HL-60/S4 treated with phorbol 12-myristate 13-acetate at 8.2 ng/mL for 4 days and 3 days (cell line): ENCODE measurements around the gene UBAP1L.

Source experiments
- in situ Hi-C: fragments of 300-500 bp; cut with MboI; formaldehyde crosslinking; loops from 2 replicates; pipeline ENCODE4 v1.15.0; 2022; ENCODE audit warnings: low sequenced_read_pairs

UBAP1L gene

GRCh38 chr15:65067645-65068402 is 47.2 kb downstream of the UBAP1L start, which contains the start of gene RASL12:
TSS of gene RASL12 (minus strand) at chr15:65067991. CDS start at chr15:65067835, 156 bp downstream.
- in situ Hi-C loops: no loop called here

GRCh38 chr15:65067317-65067644 is 47.7 kb downstream of the UBAP1L start:
- in situ Hi-C loops: no loop called here

- in situ Hi-C loops: no loop called here
Observed at GRCh38 chr15:65066635-65067316, 48.2 kb downstream of the UBAP1L start.

- in situ Hi-C loops: no loop called here
Observed at GRCh38 chr15:65066001-65066634, 48.9 kb downstream of the UBAP1L start.

GRCh38 chr15:65062726-65063125 is 52.3 kb downstream of the UBAP1L start:
- in situ Hi-C loops: no loop called here

DNA sequence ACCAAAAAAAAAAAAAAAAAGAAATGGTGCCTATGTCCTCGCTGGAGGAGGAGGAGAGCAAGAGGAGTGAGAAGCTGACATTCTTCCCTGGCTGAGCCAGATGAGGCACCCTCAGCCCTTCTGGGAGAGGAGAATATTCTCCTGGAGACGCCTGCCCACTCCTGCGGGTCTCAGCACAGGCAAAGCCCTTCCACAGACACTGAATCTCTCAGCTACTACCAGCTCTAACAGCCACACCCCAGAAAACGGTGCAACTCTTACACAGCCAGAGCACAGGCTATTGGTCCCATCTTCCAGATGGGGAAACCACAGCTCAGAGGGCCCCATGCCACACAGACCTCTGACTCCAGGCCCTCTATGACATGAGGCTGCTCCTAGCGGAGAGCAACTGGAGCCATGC is 52.9 kb downstream of the UBAP1L start:
- in situ Hi-C loops: no loop called here

- in situ Hi-C loops: no loop called here
Observed at GRCh38 chr15:65060641-65061397, 54.2 kb downstream of the UBAP1L start.

- in situ Hi-C loops: no loop called here
Observed at GRCh38 chr15:65059931-65060596, 54.9 kb downstream of the UBAP1L start.

GRCh38 chr15:65059369-65059750 is 55.6 kb downstream of the UBAP1L start:
- in situ Hi-C loops: no loop called here

GRCh38 chr15:65058394-65059368 is 56.3 kb downstream of the UBAP1L start:
- in situ Hi-C loops: no loop called here

- in situ Hi-C loops: no loop called here
Observed at GRCh38 chr15:65057549-65057940, 57.5 kb downstream of the UBAP1L start.

- in situ Hi-C loops: no loop called here
Observed at GRCh38 chr15:65056868-65057548, 58.0 kb downstream of the UBAP1L start.

DNA sequence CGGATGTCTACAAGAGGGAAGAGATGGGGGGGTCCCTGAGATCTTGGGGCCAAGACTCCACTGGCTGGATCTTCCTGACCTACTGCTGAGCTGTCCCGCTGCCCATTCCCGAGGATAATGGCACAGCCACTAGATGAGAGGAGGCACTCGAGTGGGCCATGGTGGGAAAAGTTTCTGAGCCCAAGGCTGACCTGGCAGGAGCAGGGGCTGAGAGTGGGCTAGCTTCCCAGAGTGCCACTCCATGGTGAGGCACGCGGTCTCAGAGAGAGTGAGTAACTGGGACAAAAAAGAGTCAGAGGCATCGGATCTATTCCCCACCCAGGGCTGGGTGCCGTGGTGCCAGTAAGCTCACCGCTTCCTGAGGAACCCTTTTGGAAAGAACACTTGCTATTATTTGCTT is 58.9 kb downstream of the UBAP1L start:
- in situ Hi-C loops: no loop called here

DNA sequence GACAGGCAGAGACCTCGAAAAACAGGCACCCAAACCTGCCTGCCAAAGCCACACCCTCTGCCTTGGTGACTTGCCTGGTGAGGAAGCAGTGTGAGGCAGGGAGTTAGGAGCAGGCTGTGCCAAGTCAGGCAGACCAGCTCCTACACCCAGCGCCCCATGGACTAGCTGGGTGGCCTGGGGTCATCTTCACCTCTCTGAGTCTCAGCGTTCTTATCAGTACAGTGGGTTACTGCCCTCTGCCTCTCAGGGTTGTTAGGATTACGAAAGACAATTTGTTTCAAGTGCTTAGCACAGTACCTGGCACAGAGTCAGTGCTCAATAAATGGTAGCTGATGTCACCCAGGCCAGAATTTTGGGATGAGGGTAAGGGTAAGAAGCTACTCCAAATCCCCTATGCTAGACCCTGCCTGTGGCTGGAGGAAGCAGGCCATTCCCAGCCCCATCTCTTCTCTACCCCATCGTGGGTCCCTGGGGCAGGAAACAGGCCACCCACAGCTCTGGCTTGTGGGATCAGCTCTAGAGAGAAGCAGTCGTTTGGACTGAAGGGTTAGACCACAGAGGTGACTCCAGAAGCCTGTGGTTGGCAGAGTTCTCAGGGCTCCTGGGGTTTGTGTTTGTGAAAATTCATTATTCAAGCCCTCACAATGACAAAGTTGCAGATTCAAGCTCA is 59.7 kb downstream of the UBAP1L start:
- in situ Hi-C loops: no loop called here

DNA sequence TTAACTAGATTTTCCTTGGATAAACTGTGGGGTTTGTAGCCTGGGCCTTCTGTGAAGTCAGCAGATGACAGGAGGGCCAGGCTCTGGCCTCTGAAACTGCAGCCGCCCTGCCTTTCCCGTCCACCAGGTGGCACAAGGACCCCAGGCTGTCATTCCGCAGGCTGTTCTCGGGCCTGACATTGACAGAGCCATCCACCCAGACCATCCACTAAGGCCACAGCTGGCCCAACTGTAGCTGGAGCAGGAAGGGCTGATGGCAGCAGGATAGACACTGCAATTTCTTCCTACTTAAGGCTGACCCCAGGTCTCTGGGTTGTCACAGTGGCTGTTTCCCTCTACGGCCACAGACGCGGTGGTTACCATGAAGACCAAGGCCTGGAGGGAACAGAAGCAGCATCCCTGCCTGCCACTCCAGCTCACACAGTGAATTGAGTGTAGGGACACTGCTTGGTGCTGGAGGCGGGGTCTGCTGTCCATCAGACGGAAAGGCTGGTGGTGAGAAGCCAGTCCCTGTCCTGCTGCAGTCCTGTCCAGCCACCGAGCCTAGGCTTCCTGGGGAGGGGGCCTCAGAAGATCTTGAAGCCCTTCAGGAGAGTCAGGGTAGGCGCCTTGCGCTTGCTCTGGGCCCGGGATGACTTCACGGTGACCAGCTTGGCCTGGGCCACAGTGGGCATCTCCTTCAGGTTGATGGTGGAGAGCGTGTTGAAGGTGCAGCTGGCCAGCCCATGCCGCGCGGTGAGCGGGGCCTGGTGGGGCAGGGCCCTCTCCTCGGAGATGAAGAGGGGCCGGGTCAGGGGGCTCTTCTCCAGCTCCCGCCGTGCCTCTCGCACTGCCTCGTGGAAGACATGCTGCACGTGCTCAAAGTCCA is 60.4 kb downstream of the UBAP1L start:
- in situ Hi-C loops: no loop called here

GRCh38 chr15:65052956-65053355 is 62.0 kb downstream of the UBAP1L start:
- in situ Hi-C loops: no loop called here

- in situ Hi-C loops: no loop called here
Observed at GRCh38 chr15:65051266-65051665, 63.7 kb downstream of the UBAP1L start.

GRCh38 chr15:65050270-65050669 is 64.7 kb downstream of the UBAP1L start:
- in situ Hi-C loops: no loop called here
